Measurements from ENCODE around the gene MMP23B.
"Not testable (repeated sequence)": the region's sequence is repeated elsewhere in the genome, so short reads cannot be mapped to it uniquely, and the experiment has no call there.

MMP23B gene

GRCh38 chr1:1671365-1672119, 39.6 kb downstream of the MMP23B start:
- DNase-seq, result no peak

- no peak for DNase-seq
Observed at GRCh38 chr1:1672181-1672965, 40.4 kb downstream of the MMP23B start.

GRCh38 chr1:1674806-1675205, 42.8 kb downstream of the MMP23B start:
- DNase-seq, result peak; percentile 45

DNA sequence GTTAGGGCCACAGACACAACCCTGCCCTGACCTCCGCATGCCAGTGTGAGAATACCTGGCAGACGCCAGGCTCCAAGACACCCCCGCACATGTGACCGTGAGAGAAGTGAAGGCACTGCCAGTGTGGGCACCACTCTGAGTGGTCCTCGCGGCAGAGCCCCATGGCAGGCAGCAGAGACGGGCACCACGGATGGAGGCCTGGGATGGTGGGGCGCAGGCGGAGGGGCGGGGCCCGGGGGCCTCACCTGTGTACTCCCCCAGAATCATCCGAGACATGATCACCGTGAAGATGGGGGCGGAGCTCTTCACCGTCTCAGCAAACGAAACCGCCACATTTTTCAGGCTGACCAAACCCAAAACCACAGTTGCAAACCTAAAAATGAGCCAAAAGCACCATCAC, 43.2 kb downstream of the MMP23B start:
- not testable (repeated sequence) for DNase-seq

DNA sequence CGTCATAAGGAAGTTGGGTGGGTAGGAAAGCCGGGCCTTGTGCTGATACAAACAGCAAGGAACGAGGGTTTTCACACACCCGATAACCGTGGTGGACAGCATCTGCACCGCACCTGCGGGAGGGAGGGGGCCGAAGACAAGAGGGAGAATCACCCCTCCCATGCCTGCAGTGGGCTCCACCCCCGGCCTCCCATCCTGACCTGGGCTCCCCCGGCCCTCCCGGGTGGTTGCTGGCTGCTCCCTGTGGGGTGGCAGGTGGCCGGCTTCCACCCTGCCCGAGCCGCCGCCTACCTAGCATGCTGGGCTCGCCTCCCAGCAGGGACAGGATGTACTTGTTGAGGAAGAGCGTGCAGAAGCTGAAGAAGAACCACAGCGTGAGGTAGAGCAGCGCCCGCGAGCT, 44.1 kb downstream of the MMP23B start:
- not testable (repeated sequence) for DNase-seq

DNA sequence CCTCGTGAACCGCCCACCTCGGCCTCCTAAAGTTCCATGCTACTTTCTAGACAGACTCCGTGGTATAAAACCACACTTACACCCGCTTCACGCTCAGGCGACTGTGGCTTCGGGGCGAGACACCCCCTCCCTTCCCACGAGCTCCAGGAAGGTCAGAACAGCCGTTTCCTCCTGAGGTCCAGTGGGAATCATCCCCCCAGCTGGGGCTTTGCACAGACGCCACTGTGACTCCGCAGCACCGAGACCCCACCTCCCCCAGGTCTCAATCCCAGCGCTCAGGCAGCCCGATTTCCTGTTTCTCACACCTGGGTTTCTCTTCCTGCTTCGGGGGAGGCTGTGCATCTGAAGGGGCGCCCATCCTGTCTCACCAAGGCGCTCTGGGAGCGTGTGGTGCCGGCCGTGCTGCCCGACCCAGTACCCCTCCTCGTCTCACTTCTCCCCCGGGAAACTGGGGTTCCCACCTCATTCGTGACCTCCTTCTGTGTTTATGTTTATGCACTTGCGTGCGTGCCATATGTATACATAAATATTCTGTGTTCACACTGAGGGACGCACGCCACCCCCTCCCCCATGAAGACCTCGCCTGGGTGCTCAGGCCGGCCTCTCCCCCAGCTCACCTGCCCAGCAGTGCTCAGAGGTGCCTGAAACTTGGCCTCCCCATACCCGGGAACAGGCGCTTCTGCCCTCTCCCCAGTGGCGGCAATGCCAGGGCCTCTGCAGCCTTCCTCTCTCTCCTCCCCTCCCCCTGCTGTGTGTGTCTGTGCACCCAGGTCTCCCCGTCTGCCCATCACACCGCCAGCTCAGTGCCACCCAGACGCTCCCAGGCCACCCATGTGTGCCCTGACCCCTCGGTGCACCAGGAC, 46.0 kb downstream of the MMP23B start:
- peak; percentile 72 for DNase-seq

GRCh38 chr1:1678581-1679380, 46.8 kb downstream of the MMP23B start:
- peak; percentile 84 for DNase-seq

DNA sequence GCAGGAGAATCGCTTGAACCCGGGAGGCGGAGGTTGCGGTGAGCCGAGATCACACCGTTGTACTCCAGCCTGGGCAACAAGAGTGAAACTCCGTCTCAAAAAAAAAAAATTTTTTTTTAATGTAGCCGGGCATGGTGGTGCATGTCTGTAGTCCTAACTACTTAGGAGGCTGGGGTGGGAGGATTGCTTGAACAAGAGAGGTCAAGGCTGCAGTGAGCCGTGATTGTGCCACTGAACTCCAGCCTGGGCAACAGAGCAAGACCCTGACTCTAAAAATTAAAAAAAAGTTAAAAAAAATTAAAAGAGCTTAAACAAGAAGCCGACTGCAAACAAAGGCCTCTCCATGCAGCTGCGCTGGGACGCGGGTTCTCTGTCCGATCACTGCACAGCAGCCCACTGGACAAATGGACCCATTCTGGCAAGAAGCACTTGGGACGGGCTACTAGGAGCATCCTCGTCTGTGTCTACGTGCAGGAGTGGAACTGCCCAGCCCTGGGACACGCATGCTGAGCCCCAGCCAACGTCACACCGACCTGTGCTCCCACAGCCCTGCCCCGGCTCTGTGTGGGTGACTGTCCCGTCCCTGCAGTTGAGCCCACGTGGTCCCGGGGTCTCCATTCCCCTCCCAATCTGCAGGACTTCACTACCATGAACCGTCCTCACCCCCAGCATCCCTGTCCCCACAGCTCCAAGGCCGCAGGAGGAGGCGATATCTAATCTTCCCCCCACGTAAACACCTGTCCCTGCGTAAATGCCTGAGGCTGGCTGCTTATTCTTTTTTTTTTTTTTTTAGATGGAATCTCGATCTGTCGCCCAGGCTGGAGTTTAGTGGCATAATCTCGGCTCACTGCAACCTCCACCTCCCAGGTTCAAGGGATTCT, 48.3 kb downstream of the MMP23B start:
- DNase-seq, result no peak

DNA sequence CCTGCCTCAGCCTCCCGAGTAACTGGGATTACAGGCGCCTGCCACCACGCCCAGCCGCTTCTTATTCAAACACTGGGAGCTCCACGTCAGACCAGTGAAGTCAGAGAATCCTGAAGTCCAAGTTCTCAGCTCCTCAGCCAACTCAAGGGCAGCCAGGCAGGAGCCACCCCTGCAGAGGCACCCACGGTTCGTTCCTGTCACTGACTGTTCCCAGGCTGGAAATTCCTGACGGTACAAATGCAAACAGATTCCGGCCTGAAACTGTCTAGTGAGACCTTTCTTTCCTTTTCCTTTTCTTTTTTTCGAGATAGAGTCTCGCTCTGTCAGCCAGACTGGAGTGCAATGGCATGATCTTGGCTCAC, 48.9 kb downstream of the MMP23B start:
- no peak for DNase-seq

DNA sequence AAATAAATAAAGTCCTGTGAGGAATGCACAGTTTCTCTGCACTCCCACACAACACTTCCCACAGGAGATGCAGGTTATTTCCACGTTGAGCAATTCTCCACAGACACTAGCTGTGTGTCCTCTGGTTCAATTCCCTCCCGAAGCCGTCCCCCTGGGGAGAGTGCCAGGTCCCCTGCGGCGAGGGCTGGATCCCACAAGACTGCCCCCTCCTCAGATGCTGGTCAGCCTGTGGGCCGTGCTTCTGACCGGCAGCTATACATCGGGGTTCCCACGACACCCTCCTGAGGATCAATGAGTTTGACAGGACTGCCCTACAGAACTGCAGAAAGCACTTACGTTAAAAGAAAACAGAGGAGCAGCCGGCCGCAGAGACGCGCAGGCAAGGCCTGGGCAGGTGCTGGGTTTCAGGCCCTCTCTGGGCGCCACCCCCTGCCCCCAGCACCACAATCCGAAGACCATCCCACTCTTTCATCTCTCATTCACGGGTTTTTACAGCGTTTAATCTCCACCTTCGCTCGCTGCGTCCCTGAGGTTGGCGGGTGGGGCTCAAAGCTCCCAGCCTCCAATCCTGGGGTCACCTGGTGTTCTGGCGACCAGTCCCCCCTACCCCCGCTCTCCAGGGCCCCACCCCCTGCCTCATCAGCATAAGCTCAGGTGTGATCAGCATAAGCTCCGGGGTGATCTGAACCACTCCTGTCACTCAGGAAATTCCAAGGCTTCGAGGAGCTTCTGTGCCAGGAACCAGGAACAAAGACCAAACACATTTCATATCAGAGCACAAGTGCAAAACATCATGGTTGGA, 51.3 kb downstream of the MMP23B start:
- no peak for DNase-seq
